SK-N-SH (cell line): Measurements from ENCODE around the gene MKRN1.

Experiments used
- EP300 ChIP-seq, 2 experiments: IDR thresholded peaks; 2 replicates each; pipeline versions ENCODE4 v1.4.0 to v1.6.1; 2012; ENCODE audit warnings: borderline replicate concordance in 1 of 2, low read depth in 1 of 2, low read length in 1 of 2
- EZH2phosphoT487 ChIP-seq: fragments of 200-600 bp; sonication (generic); IDR thresholded peaks from 2 replicates; pipeline ENCODE4 v1.6.1; 2017; ENCODE audit warnings: low read depth, mixed run types, mild to moderate bottlenecking, antibody characterized with exemption, moderate library complexity, borderline replicate concordance
- IRF3 ChIP-seq: fragments of 150-350 bp; IDR thresholded peaks from 2 replicates; pipeline ENCODE4 v1.6.1; 2016; ENCODE audit warnings: mild to moderate bottlenecking, low read depth, low read length
- JUND ChIP-seq: IDR thresholded peaks from 2 replicates; pipeline ENCODE4 v1.4.0; 2012
- POLR2AphosphoS5 ChIP-seq: IDR thresholded peaks from 2 replicates; pipeline ENCODE4 v1.6.1; 2012; ENCODE audit warnings: low read depth, low read length
- RAD21 ChIP-seq: IDR thresholded peaks from 2 replicates; pipeline ENCODE4 v1.6.1; 2012; ENCODE audit warnings: mild to moderate bottlenecking, low read length
- TAF1 ChIP-seq: IDR thresholded peaks from 2 replicates; pipeline ENCODE4 v1.6.1; 2012; ENCODE audit warnings: low read depth, mild to moderate bottlenecking, low read length, moderate library complexity, borderline replicate concordance
- TCF12 ChIP-seq: IDR thresholded peaks from 2 replicates; pipeline ENCODE4 v1.4.0; 2012
- TF ChIP-seq, protein P1 (sequence below): fragments of 200-600 bp; sonication (generic); IDR thresholded peaks from 2 replicates; pipeline ENCODE4 v1.6.1; 2017; ENCODE audit warnings: antibody characterized with exemption, mild to moderate bottlenecking, moderate library complexity

DNA sequence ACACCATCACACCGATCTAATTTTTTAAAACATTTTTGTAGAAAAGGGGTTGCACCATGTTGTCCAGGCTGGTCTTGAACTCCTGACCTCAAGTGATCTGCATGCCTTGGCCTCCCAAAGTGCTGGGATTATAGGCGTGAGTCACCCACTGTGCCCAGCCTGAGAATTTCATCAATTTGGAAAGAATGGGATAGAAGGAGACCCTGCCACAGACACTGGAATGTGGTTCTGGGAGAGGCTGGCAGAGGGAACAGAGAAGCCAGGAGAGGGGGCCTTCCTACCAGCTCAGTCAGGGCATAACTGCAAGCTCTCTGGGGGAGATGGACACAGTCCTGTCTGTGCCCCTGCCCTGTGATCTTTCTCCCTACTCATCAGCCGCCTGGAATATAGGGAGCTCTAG lies 42.1 kb upstream of the MKRN1 start:
- TF ChIP-seq, protein P1, sequence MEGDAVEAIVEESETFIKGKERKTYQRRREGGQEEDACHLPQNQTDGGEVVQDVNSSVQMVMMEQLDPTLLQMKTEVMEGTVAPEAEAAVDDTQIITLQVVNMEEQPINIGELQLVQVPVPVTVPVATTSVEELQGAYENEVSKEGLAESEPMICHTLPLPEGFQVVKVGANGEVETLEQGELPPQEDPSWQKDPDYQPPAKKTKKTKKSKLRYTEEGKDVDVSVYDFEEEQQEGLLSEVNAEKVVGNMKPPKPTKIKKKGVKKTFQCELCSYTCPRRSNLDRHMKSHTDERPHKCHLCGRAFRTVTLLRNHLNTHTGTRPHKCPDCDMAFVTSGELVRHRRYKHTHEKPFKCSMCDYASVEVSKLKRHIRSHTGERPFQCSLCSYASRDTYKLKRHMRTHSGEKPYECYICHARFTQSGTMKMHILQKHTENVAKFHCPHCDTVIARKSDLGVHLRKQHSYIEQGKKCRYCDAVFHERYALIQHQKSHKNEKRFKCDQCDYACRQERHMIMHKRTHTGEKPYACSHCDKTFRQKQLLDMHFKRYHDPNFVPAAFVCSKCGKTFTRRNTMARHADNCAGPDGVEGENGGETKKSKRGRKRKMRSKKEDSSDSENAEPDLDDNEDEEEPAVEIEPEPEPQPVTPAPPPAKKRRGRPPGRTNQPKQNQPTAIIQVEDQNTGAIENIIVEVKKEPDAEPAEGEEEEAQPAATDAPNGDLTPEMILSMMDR = no peak
- TF ChIP-seq IRF3 (no peak), JUND (no peak), TAF1 (no peak), POLR2AphosphoS5 (no peak), EZH2phosphoT487 (no peak), RAD21 (no peak), EP300 (IDR thresholded peaks at IDR 0.05; ENCODE audit: borderline replicate concordance in 1 of 2, low read depth in 1 of 2, low read length in 1 of 2) (no peak), TCF12 (no peak)
